ENCODE results near the gene CSMD2. TPM values are rescaled to one million over a fixed set of nuclear protein-coding genes. Genes with fewer than 3 reads are reported as not detected.

CSMD2 gene
- total RNA-seq, 3 donors from 2014 or later, result 0.12 to 0.41 (median 0.28) TPM

DNA sequence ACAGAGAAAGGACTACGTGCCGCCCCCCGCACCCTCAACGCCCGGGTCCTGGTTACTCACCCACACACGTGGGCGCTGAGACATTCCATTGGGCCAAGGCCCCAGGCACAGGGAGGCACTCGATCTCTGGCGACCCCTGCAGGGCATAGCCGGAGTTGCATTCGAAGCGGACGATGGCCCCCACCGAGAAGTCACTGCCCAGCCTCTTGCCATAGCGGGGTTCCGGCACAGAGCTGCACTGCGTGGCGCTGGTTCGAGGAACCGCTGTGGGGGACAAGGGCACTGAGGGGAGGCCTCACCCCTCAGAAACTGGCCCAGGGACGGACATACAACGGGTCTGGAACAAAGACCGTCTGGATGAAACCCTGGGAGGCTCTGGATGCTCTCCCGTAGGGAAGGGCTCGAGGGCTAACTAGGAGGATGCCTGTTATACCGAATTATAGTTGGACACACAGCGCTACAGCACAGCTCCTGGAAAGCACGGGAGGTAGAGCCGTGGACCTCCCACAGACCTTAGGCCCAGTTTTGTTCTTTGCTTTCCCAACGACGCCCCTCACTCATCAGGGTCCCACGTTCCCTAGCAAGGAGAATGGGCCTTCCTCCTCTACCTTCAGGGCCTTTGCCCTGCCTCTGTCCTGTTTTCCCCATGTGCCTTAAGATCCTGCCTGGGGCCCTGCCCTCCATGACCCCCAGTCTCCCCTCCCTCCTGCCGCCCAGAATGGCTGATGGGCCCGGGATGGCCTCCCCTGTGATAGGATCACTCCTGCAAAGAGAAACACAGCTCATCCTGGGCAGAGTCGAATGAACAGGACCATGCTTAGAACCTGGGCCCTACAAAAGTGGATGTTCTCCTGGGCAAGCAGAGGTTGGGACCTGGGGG is 539.8 kb downstream of the CSMD2 start:
- Histone ChIP-seq H3K4me3 (no peak overlapping the region), H3K36me3 (ENCODE audit: low read depth) (no peaks in the 10 kb centered on the region), H3K4me1 (ENCODE audit: low read depth) (no peaks in the 10 kb centered on the region), H3K9me3 (no peaks in the 10 kb centered on the region)
- TF ChIP-seq, protein P1, sequence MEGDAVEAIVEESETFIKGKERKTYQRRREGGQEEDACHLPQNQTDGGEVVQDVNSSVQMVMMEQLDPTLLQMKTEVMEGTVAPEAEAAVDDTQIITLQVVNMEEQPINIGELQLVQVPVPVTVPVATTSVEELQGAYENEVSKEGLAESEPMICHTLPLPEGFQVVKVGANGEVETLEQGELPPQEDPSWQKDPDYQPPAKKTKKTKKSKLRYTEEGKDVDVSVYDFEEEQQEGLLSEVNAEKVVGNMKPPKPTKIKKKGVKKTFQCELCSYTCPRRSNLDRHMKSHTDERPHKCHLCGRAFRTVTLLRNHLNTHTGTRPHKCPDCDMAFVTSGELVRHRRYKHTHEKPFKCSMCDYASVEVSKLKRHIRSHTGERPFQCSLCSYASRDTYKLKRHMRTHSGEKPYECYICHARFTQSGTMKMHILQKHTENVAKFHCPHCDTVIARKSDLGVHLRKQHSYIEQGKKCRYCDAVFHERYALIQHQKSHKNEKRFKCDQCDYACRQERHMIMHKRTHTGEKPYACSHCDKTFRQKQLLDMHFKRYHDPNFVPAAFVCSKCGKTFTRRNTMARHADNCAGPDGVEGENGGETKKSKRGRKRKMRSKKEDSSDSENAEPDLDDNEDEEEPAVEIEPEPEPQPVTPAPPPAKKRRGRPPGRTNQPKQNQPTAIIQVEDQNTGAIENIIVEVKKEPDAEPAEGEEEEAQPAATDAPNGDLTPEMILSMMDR (IDR thresholded peaks at IDR 0.05), result no peak
- intact Hi-C loops (cut with DNase I, micrococcal nuclease), result no loop called here
- no peak for ATAC-seq
- DNase-seq, result no peak

GRCh38 chr1:33624261-33624990 is 540.6 kb downstream of the CSMD2 start:
- intact Hi-C loops (cut with DNase I, micrococcal nuclease), result no loop called here
- H3K4me1 ChIP-seq (ENCODE audit: low read depth), result no peaks in the 10 kb centered on the region
- H3K4me3 ChIP-seq, result no peak overlapping the region
- no peak for ATAC-seq
- no peaks in the 10 kb centered on the region for H3K9me3 ChIP-seq
- TF ChIP-seq, protein P1 (IDR thresholded peaks at IDR 0.05), result no peak
- DNase-seq, result no peak
- H3K36me3 ChIP-seq (ENCODE audit: low read depth), result no peaks in the 10 kb centered on the region

DNA sequence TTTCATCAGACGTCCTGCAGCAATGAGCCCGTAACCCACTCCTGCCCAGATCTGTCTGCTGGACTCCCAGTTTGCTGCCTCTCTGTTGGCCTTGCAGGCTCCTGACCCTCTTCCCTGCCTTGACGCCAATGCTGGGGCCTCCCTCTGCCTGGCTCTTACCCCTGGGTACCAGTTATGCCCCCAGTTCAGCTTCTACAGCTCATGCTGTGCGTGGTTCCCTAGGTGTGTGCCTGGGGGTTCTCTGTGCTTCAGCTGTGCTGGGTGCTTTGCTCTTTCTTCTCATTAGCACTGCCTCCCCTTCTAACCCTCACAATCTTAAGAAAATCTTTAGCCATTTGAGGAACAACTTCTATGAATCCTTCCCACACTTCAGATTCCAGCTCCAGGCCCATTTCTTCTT is 541.2 kb downstream of the CSMD2 start:
- ATAC-seq (no peak), DNase-seq (no peak)
- H3K36me3 ChIP-seq (ENCODE audit: low read depth), result no peaks in the 10 kb centered on the region
- no peaks in the 10 kb centered on the region for H3K9me3 ChIP-seq
- no peaks in the 10 kb centered on the region for H3K4me1 ChIP-seq (ENCODE audit: low read depth)
- TF ChIP-seq, protein P1 (IDR thresholded peaks at IDR 0.05), result no peak
- H3K4me3 ChIP-seq, result no peak overlapping the region
- intact Hi-C loops (cut with DNase I, micrococcal nuclease), result no loop called here

- DNase-seq (no peak), ATAC-seq (no peak)
- intact Hi-C loops (cut with DNase I, micrococcal nuclease), result no loop called here
- no peaks in the 10 kb centered on the region for H3K4me1 ChIP-seq (ENCODE audit: low read depth)
- no peaks in the 10 kb centered on the region for H3K36me3 ChIP-seq (ENCODE audit: low read depth)
- H3K9me3 ChIP-seq, result no peaks in the 10 kb centered on the region
- TF ChIP-seq, protein P1 (IDR thresholded peaks at IDR 0.05), result no peak
- H3K4me3 ChIP-seq, result no peak overlapping the region
These were observed 542.3 kb downstream of the CSMD2 start for GRCh38 chr1:33622757-33623156.

- TF ChIP-seq, protein P1 (IDR thresholded peaks at IDR 0.05), result no peak
- H3K4me3 ChIP-seq, result no peak overlapping the region
- DNase-seq (no peak), ATAC-seq (no peak)
- intact Hi-C loops (cut with DNase I, micrococcal nuclease), result no loop called here
- no peaks in the 10 kb centered on the region for H3K36me3 ChIP-seq (ENCODE audit: low read depth)
- no peaks in the 10 kb centered on the region for H3K4me1 ChIP-seq (ENCODE audit: low read depth)
- no peaks in the 10 kb centered on the region for H3K9me3 ChIP-seq
These were observed 546.4 kb downstream of the CSMD2 start for GRCh38 chr1:33618636-33619035.

Data from mucosa of descending colon (tissue), 3 donors.